ENCODE results near the gene RGS7. TPM values are rescaled to one million over a fixed set of nuclear protein-coding genes. Genes with fewer than 3 reads are reported as not detected.

The RGS7 gene
- total and polyA plus RNA-seq, 7 donors: 0.04 TPM; not detected in 6

DNA sequence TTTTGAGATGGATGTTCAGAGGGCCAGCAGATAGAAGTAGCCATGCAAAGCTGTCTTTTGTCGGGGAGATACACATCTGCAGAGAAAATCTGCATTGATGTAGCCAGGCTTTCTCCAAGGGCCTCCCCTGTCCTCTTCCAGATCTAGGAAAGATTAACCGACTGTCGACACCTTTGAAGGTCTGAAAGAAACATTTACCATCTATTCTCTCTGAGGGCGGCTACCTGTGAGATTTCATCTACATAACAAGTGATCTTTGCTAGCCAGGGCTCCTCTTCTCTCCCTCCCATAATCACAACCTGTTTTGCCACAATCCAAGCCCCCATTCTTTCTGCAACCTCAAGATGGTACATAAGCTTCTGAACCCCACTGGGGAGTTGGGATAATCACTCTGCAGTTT is 193.6 kb downstream of the RGS7 start:
- ATAC-seq (no peak), DNase-seq (no peak)
- Histone ChIP-seq H3K27me3 (ENCODE audit: insufficient read depth in 3 of 3, low read length in 2 of 3) (no peaks in the 10 kb centered on the region), H3K9me3 (no peaks in the 10 kb centered on the region), H3K36me3 (ENCODE audit: insufficient read depth in 1 of 2, low read depth in 1 of 2) (no peaks in the 10 kb centered on the region), H3K4me1 (no peaks in the 10 kb centered on the region), H3K27ac (no peak overlapping the region), H3K4me3 (no peak overlapping the region)
- intact Hi-C loops (cut with DNase I): no loop called here
- 28 to 46% (median 34%) methylated on average over 4 of the region's 4 CpGs for WGBS, 3 donors
- TF ChIP-seq, protein P1, sequence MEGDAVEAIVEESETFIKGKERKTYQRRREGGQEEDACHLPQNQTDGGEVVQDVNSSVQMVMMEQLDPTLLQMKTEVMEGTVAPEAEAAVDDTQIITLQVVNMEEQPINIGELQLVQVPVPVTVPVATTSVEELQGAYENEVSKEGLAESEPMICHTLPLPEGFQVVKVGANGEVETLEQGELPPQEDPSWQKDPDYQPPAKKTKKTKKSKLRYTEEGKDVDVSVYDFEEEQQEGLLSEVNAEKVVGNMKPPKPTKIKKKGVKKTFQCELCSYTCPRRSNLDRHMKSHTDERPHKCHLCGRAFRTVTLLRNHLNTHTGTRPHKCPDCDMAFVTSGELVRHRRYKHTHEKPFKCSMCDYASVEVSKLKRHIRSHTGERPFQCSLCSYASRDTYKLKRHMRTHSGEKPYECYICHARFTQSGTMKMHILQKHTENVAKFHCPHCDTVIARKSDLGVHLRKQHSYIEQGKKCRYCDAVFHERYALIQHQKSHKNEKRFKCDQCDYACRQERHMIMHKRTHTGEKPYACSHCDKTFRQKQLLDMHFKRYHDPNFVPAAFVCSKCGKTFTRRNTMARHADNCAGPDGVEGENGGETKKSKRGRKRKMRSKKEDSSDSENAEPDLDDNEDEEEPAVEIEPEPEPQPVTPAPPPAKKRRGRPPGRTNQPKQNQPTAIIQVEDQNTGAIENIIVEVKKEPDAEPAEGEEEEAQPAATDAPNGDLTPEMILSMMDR (IDR thresholded peaks at IDR 0.05): no peak

DNA sequence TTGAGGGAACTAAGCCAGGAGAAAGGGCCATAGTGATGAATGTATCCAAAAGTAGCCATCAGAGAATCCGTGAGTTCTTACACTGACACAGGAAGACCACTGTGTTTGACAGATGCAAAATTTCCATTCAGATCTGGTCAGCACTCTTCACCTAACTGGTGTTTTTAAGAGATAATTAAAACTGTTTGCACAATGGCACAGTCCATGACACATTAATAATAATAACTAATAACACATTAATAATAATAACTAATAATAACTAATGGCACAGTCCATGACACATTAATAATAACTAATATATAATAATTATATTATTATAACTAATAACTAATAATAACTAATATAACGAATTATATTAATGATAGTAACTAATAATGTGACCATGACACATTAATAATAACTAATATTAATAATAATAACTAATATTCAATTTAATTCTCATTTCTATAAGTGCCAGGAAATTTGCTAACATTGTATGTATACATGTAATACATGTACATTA is 195.8 kb downstream of the RGS7 start:
- H3K27me3 ChIP-seq (ENCODE audit: insufficient read depth in 3 of 3, low read length in 2 of 3): no peaks in the 10 kb centered on the region
- intact Hi-C loops (cut with DNase I): no loop called here
- ATAC-seq (no peak), DNase-seq (no peak)
- no peak overlapping the region for H3K27ac ChIP-seq
- H3K4me3 ChIP-seq: no peak overlapping the region
- 73 to 86% (median 84%) methylated on average over 2 of the region's 2 CpGs for whole genome bisulfite sequencing, 3 donors
- no peaks in the 10 kb centered on the region for H3K4me1 ChIP-seq
- no peaks in the 10 kb centered on the region for H3K9me3 ChIP-seq
- no peaks in the 10 kb centered on the region for H3K36me3 ChIP-seq (ENCODE audit: insufficient read depth in 1 of 2, low read depth in 1 of 2)
- TF ChIP-seq, protein P1 (IDR thresholded peaks at IDR 0.05): no peak

DNA sequence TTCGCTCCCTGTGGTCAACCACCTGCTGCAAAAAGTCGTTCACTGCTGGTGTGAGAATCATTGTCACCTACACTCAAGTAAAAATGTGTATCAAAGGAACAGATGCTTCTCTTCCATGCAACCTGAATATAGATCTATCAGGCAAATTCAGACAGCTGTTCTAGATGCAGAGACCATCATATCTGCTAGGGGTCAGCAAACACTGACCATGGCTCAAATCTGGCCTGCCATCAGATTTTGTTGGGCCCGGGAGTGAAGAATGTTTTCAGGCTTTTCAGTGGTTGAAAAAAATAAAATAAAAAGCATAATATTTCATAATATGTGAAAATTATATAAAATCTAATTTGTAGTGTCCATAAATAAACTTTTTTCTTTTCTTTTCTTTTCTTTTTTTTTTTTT is 199.6 kb downstream of the RGS7 start:
- 70 to 84% (median 76%) methylated on average over 3 of the region's 3 CpGs for WGBS, 3 donors
- TF ChIP-seq, protein P1 (IDR thresholded peaks at IDR 0.05): no peak
- intact Hi-C loops (cut with DNase I): no loop called here
- Histone ChIP-seq H3K9me3 (no peaks in the 10 kb centered on the region), H3K27me3 (ENCODE audit: insufficient read depth in 3 of 3, low read length in 2 of 3) (no peaks in the 10 kb centered on the region), H3K4me1 (no peaks in the 10 kb centered on the region), H3K36me3 (ENCODE audit: insufficient read depth in 1 of 2, low read depth in 1 of 2) (no peaks in the 10 kb centered on the region), H3K27ac (no peak overlapping the region), H3K4me3 (no peak overlapping the region)
- ATAC-seq (no peak), DNase-seq (no peak)

DNA sequence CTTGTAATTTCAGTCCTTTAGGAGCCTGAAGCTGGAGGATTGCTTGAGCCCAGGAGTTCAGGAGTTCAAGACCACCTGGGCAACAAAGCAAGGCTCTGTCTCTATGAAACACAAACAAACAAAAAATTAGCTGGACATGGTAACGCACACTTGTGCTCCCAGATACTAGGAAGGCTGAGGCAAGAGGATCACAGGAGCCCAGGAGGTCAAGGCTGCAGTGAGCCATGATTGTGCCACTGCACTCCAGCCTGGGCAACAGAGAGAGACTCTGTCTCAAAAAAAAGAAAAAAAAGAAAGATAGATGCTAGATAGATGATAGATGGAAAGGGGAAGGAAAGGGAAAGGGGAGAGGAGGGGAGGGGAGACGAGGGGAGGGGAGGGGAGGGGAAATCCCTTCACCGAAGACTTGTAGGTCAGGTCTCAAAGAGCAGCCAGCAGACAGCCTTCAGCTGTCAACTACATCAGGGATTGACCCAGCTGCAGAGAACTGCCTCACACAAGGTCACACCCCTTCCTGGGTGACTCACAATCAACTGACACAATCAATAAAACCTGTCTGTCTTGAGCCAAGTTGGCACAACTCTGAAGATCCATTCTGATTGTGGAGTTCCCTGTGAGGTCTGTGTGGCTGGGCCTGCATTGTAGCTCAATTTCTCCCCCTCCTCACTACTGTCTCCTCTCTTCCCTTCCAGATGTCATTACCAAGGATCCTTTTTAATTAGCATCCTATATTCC is 200.6 kb downstream of the RGS7 start:
- H3K9me3 ChIP-seq: no peaks in the 10 kb centered on the region
- H3K4me1 ChIP-seq: no peaks in the 10 kb centered on the region
- ATAC-seq (no peak), DNase-seq (no peak)
- 28 to 44% (median 31%) methylated on average over 2 to 3 of the region's 3 CpGs for WGBS, 3 donors
- H3K36me3 ChIP-seq (ENCODE audit: insufficient read depth in 1 of 2, low read depth in 1 of 2): no peaks in the 10 kb centered on the region
- no peak overlapping the region for H3K4me3 ChIP-seq
- TF ChIP-seq, protein P1 (IDR thresholded peaks at IDR 0.05): no peak
- H3K27me3 ChIP-seq (ENCODE audit: insufficient read depth in 3 of 3, low read length in 2 of 3): no peaks in the 10 kb centered on the region
- intact Hi-C loops (cut with DNase I): no loop called here
- H3K27ac ChIP-seq: no peak overlapping the region

DNA sequence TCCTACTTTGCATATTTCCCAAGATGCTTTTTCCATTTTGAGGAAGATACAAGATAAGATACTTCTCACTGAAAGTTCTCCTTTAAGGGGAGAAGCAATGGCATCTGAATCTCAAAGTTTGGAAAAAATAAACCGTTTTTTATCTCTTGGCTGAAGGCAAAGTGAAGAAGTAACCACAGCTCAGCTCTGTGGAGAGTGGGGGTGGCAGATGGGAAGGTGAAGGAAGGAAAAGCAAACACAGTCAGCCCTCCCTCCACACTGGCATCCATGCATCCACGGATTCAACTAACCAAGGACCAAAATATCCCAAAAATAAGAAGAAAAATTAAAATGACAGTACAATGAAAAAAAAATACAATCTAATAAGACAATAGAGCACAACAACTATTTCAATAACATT is 211.1 kb downstream of the RGS7 start:
- Histone ChIP-seq H3K4me1 (no peaks in the 10 kb centered on the region), H3K9me3 (no peaks in the 10 kb centered on the region), H3K27ac (no peak overlapping the region), H3K36me3 (ENCODE audit: insufficient read depth in 1 of 2, low read depth in 1 of 2) (no peaks in the 10 kb centered on the region), H3K27me3 (ENCODE audit: insufficient read depth in 3 of 3, low read length in 2 of 3) (no peaks in the 10 kb centered on the region), H3K4me3 (no peak overlapping the region)
- TF ChIP-seq, protein P1 (IDR thresholded peaks at IDR 0.05): no peak
- intact Hi-C loops (cut with DNase I): no loop called here
- 49 to 54% (median 51%) methylated on average over 2 of the region's 2 CpGs for WGBS, 3 donors
- no peak for DNase-seq
- ATAC-seq: no peak

All from psoas muscle (tissue), 8 donors.